ENCODE measurements around the gene SLC27A5. TPM values are rescaled to one million over a fixed set of nuclear protein-coding genes. Genes with fewer than 3 reads are reported as not detected.
A peak's percentile ranks its signal among the peaks of the same experiment; 100 is the strongest.

Gene SLC27A5
- total RNA-seq, 4 donors from 2014 or later: 10.5 to 17.7 (median 13.4) TPM

DNA sequence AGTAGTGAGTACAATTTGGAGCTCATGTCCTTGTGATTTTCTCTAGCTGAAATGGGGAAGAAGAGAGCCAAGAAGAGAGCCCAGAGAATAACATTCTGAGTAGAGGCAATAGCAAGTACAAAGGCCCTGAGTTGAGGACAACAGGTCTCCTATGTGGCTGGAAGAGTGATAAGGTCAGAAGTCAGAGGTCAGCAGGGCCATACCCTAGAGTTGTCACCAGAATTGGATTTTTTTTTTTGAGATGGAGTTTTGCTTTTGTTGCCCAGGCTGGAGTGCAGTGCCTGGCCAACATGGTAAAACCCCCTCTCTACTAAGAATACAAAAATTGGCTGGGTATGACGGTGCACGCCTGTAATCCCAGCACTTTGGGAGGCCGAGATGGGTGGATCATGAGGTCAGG lies 24.1 kb upstream of the SLC27A5 start:
- WGBS, 2 donors: 76 to 78% methylated on average over 3 of the region's 3 CpGs
- TF ChIP-seq EP300 (IDR thresholded peaks at IDR 0.05) (no peak), POLR2A (IDR thresholded peaks at IDR 0.05) (no peak)
- TF ChIP-seq, protein P1, sequence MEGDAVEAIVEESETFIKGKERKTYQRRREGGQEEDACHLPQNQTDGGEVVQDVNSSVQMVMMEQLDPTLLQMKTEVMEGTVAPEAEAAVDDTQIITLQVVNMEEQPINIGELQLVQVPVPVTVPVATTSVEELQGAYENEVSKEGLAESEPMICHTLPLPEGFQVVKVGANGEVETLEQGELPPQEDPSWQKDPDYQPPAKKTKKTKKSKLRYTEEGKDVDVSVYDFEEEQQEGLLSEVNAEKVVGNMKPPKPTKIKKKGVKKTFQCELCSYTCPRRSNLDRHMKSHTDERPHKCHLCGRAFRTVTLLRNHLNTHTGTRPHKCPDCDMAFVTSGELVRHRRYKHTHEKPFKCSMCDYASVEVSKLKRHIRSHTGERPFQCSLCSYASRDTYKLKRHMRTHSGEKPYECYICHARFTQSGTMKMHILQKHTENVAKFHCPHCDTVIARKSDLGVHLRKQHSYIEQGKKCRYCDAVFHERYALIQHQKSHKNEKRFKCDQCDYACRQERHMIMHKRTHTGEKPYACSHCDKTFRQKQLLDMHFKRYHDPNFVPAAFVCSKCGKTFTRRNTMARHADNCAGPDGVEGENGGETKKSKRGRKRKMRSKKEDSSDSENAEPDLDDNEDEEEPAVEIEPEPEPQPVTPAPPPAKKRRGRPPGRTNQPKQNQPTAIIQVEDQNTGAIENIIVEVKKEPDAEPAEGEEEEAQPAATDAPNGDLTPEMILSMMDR (IDR thresholded peaks at IDR 0.05): no peak
- no peaks in the 10 kb centered on the region for H3K9me3 ChIP-seq
- no peak overlapping the region for H3K4me3 ChIP-seq
- H3K27me3 ChIP-seq: peaks cover 0 to 41% of the 10 kb centered on the region in 2 donors
- peaks cover 0 to 6% (median 3%) of the 10 kb centered on the region in 4 donors for H3K4me1 ChIP-seq
- no peak for DNase-seq (ENCODE audit: low spot score in 2 of 2)
- no peak overlapping the region for H3K27ac ChIP-seq
- H3K36me3 ChIP-seq: no peaks in the 10 kb centered on the region

DNA sequence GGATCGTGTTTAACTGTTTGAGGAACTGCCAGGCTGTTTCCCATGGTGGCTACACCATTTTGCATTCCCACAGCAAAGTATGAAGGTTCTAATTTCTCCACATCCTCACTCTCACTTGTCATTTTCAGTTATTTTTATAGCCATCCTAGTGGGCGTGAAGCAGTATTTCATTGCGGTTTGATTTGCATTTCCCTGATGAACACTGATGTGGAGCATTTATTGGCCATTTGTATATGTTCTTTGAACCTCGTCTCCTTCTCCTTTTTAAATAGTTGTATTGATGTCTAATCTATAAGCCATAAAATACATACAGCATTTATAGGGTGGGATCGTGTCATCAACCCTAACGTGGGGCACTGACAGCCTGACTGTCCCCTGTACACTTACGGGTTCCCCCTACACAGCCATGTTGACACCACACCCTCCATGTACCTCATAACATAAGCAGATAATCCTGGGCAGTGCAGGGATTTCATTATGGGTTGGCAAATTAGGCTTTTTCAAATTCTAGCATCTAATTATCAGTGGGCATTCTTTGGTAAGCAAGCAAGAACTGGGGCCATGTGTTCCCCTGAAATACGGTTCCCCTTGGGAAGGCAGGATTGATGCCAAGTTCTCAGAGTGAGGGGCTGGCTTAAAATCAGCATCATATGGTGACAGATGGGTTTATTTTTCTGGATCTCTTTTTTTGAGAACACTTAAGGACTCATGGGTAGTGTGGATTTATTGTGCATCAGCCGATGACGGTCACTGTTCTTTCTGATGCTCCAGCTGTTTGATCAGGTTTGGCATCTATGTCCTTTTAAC lies 19.4 kb upstream of the SLC27A5 start:
- no peaks in the 10 kb centered on the region for H3K36me3 ChIP-seq
- DNase-seq (ENCODE audit: low spot score in 2 of 2): no peak
- WGBS, 2 donors: 65 to 68% methylated on average over 10 of the region's 10 CpGs
- no peak overlapping the region for H3K27ac ChIP-seq
- no peaks in the 10 kb centered on the region for H3K9me3 ChIP-seq
- peaks cover 0 to 23% of the 10 kb centered on the region in 2 donors for H3K27me3 ChIP-seq
- TF ChIP-seq, protein P1 (IDR thresholded peaks at IDR 0.05): no peak
- no peak for TF ChIP-seq EP300 (IDR thresholded peaks at IDR 0.05)
- no peak for TF ChIP-seq POLR2A (IDR thresholded peaks at IDR 0.05)
- H3K4me1 ChIP-seq: no peaks in the 10 kb centered on the region
- H3K4me3 ChIP-seq: no peak overlapping the region

DNA sequence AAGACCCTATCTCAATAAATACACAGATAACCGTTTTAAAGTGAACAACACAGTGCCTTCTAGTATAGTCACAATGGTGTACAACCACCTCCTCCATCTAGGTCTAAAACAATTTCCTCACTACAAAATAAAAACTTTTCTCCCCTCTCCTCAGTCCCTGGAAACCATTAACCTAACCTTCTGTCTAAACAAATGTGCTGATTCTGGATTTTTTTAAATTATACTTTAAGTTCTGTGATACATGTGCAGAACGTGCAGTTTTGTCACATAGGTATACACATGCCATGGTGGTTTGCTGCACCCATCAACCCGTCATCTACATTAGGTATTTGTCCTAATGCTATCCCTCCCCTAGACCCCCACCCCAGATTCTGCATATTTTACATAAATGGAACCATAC lies 17.6 kb upstream of the SLC27A5 start:
- Histone ChIP-seq H3K27ac (no peak overlapping the region), H3K4me3 (no peak overlapping the region), H3K27me3 (peaks cover 0 to 23% of the 10 kb centered on the region in 2 donors), H3K36me3 (no peaks in the 10 kb centered on the region), H3K9me3 (no peaks in the 10 kb centered on the region), H3K4me1 (no peaks in the 10 kb centered on the region)
- no peak for DNase-seq (ENCODE audit: low spot score in 2 of 2)
- TF ChIP-seq POLR2A (IDR thresholded peaks at IDR 0.05) (no peak), EP300 (IDR thresholded peaks at IDR 0.05) (no peak)
- TF ChIP-seq, protein P1 (IDR thresholded peaks at IDR 0.05): no peak
- 70 to 74% methylated on average over 3 of the region's 3 CpGs for WGBS, 2 donors

DNA sequence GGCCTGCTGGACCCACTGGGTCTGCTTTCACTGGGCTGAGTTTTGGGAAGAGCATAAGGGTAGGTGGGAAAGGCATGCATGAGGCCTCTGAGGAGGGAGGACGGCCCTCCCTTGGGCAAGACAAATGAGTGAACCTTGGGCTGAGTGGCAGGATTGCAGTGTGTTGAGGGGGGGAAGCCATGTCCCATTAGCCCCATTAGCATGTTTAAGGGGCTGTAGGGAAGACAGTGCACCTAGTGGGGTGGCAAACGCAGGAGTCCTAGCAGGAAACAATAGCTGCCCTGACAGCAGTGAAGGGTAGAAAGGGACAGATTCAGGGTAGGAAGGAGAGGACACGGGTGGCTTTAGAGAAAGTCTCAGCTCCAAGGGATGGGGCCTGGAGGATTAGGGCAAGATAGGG lies 10.9 kb upstream of the SLC27A5 start:
- 88% methylated on average over 3 of the region's 3 CpGs for WGBS, 2 donors
- H3K27me3 ChIP-seq: no peaks in the 10 kb centered on the region
- H3K9me3 ChIP-seq: no peaks in the 10 kb centered on the region
- no peak for TF ChIP-seq EP300 (IDR thresholded peaks at IDR 0.05)
- TF ChIP-seq, protein P1 (IDR thresholded peaks at IDR 0.05): no peak
- no peak for TF ChIP-seq POLR2A (IDR thresholded peaks at IDR 0.05)
- H3K27ac ChIP-seq: no peak overlapping the region
- H3K4me3 ChIP-seq: no peak overlapping the region
- H3K36me3 ChIP-seq: peaks cover 0 to under 1% (median 0%) of the 10 kb centered on the region in 3 donors
- peaks cover 3 to 20% (median 17%) of the 10 kb centered on the region in 4 donors for H3K4me1 ChIP-seq
- no peak for DNase-seq (ENCODE audit: low spot score in 2 of 2)

DNA sequence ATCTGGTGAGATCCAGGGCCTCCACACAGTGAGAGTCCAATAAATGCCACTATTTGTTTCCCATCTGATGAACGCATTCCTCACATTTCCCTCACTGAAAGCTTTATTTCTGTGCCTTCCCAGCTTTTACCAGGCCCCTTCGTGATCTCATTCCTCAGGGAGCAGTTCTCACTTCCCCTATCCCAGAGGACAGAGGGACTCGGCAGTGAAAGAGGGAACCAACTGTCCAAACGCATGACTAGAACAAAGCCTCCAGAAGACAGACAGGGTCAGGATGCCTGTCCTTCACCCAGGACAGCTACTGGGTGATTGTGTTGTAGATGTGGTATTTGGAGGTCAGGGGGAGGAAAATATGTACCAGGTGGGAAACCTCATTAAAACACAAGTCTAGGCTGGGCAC lies 9.9 kb upstream of the SLC27A5 start:
- Histone ChIP-seq H3K9me3 (no peaks in the 10 kb centered on the region), H3K36me3 (peaks cover 0 to 12% (median 5%) of the 10 kb centered on the region in 3 donors), H3K4me1 (peaks cover 3 to 30% (median 20%) of the 10 kb centered on the region in 4 donors), H3K27me3 (no peaks in the 10 kb centered on the region), H3K4me3 (no peak overlapping the region), H3K27ac (peak overlapping the region in 1 of 4 donors; percentile 20)
- TF ChIP-seq EP300 (IDR thresholded peaks at IDR 0.05): no peak
- TF ChIP-seq, protein P1 (IDR thresholded peaks at IDR 0.05): no peak
- no peak for TF ChIP-seq POLR2A (IDR thresholded peaks at IDR 0.05)
- no peak for DNase-seq (ENCODE audit: low spot score in 2 of 2)
- WGBS, 2 donors: 17% methylated on average over 4 of the region's 4 CpGs

All from tibial nerve (tissue), 4 donors.